ENCODE measurements around the gene PTOV1.

PTOV1 gene

DNA sequence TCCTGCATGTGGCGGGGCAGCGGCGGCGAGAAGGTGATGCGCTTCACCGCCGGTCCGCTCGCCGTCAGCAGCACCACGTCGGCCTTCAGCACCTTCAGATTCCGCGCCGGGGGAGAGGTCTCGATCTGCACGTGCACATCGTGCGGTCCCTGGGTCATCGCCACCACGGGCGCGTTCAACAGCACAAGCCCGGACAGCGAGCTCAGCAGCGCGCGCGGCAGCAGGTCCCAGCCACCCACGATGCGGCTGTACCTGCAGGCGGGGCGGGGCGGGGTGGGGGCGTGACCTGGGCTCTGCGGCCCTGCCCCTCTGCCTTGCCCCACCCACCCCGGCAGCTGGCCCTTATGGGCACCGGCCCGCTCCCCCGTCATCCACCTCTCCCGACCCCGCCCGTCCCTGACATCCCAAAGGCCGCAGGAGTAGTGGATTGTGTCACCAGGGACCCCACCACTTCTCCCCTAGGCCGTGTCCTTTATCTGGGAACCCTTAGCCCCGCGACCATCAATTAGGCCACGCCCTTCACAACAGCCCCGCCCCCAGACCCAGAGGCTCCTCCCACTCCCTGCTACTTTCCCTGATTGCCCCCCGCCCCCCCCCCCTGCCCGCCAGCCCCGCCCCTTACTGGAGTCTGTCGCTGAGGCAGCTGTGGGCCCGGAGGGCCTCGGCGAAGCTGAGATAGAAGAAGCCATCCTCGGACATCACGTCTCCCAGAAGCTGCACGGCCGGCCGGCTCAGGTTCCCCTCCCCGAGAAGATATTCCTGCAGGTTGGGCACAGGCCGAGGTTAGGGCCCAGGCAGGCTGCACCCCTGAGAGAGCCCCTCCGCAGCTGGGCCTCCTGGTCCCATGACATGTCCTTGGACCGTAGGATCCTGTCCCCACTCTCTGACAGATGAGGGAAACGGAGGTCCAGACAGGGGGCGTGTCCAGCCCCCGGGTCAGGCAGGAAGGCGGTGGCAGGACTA, 39.7 kb downstream of the PTOV1 start:
- Histone ChIP-seq H3K4me3 (ENCODE audit: low read depth, low read length) (peak overlapping the region; percentile 32), H3K27ac (ENCODE audit: extremely low read depth, low read depth, low read length) (peak overlapping the region; percentile 17; the same call in 1 of the 2 replicates)
- POLR2A ChIA-PET, result interaction anchor here (0.5 to 3.7 kb wide), 9 partner anchors 9 to 39 kb away, joined by 3 to 27 read pairs (median 4); partner anchors contain the start of genes AKT1S1, ATF5, NUP62 and TBC1D17
- TF ChIP-seq CTCF (tag by site-specific recombination; IDR thresholded peaks at IDR 0.05) (peak; percentile 64), GLIS1 (tag by site-specific recombination; IDR thresholded peaks at IDR 0.05) (peak; percentile 75), ZNF785 (tag by site-specific recombination; IDR thresholded peaks at IDR 0.05) (peak; percentile 85; the same call in 1 of the 2 replicates), KLF10 (tag by site-specific recombination; IDR thresholded peaks at IDR 0.05) (0 out of 2 replicates have a peak, but pooled peaks have one; percentile 40), GLIS2 (tag by site-specific recombination; IDR thresholded peaks at IDR 0.05) (peak; percentile 14; the same call in 1 of the 2 replicates), KLF9 (tag by site-specific recombination; IDR thresholded peaks at IDR 0.05; ENCODE audit: low read depth) (peak; percentile 90), ZNF701 (tag by site-specific recombination; IDR thresholded peaks at IDR 0.05) (no peak), ZNF501 (tag by site-specific recombination; IDR thresholded peaks at IDR 0.05) (peak; percentile 54; the same call in 1 of the 2 replicates), ZNF2 (tag by site-specific recombination; IDR thresholded peaks at IDR 0.05) (peak; percentile 75), PATZ1 (tag by site-specific recombination; IDR thresholded peaks at IDR 0.05) (peak; percentile 32; the same call in 1 of the 2 replicates), SP3 (tag by site-specific recombination; IDR thresholded peaks at IDR 0.05) (peak; percentile 66), ZBTB26 (tag by site-specific recombination; optimal IDR thresholded peaks at IDR 0.05) (peak; percentile 46), ZNF169 (tag by site-specific recombination; IDR thresholded peaks at IDR 0.05) (no peak), TCF7L2 (IDR thresholded peaks at IDR 0.05; ENCODE audit: borderline replicate concordance, low read depth, low read length) (no peak), SETDB1 (IDR thresholded peaks at IDR 0.05; ENCODE audit: insufficient read length, low read length) (peak; percentile 1), ZNF155 (tag by site-specific recombination; IDR thresholded peaks at IDR 0.05) (no peak), ZNF341 (tag by site-specific recombination; IDR thresholded peaks at IDR 0.05; ENCODE audit: low read depth) (peak; percentile 35; the same call in 1 of the 2 replicates), SP7 (tag by site-specific recombination; IDR thresholded peaks at IDR 0.05) (0 out of 2 replicates have a peak, but pooled peaks have one; percentile 32), REST (tag by site-specific recombination; IDR thresholded peaks at IDR 0.05) (no peak), KLF16 (tag by site-specific recombination; IDR thresholded peaks at IDR 0.05) (peak; percentile 67; the same call in 1 of the 2 replicates), ZNF391 (tag by site-specific recombination; IDR thresholded peaks at IDR 0.05; ENCODE audit: borderline replicate concordance, low read depth) (no peak), ZNF366 (tag by site-specific recombination; conservative IDR thresholded peaks at IDR 0.05) (no peak), KLF8 (tag by site-specific recombination; IDR thresholded peaks at IDR 0.05) (peak; percentile 95), ZFHX2 (tag by site-specific recombination; conservative IDR thresholded peaks at IDR 0.05) (peak; percentile 57; the same call in 1 of the 2 replicates)
- TF ChIP-seq, protein P1, sequence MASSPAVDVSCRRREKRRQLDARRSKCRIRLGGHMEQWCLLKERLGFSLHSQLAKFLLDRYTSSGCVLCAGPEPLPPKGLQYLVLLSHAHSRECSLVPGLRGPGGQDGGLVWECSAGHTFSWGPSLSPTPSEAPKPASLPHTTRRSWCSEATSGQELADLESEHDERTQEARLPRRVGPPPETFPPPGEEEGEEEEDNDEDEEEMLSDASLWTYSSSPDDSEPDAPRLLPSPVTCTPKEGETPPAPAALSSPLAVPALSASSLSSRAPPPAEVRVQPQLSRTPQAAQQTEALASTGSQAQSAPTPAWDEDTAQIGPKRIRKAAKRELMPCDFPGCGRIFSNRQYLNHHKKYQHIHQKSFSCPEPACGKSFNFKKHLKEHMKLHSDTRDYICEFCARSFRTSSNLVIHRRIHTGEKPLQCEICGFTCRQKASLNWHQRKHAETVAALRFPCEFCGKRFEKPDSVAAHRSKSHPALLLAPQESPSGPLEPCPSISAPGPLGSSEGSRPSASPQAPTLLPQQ (tag by site-specific recombination; IDR thresholded peaks at IDR 0.05), result peak; percentile 89
- TF ChIP-seq, protein P2, sequence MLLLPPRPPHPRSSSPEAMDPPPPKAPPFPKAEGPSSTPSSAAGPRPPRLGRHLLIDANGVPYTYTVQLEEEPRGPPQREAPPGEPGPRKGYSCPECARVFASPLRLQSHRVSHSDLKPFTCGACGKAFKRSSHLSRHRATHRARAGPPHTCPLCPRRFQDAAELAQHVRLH (tag by site-specific recombination; IDR thresholded peaks at IDR 0.05), result peak; percentile 45; the same call in 1 of the 2 replicates

More for the DNA sequence above, 39.7 kb downstream of the PTOV1 start:
- Histone ChIP-seq H3K4me1 (ENCODE audit: control insufficient read depth, insufficient read depth, low read length) (no peaks in the 10 kb centered on the region), H3K9me3 (ENCODE audit: control insufficient read depth, insufficient read depth, low read depth, low read length) (no peaks in the 10 kb centered on the region), H3K36me3 (ENCODE audit: control insufficient read depth in 2 of 2, insufficient read depth in 1 of 2, low read length in 2 of 2) (peaks cover 0 to 2% of the 10 kb centered on the region in 2 experiments; a peak in 1 of 3 replicates)
- CTCF ChIA-PET, result interaction anchor here (0.5 to 1.2 kb wide), 6 partner anchors 9 to 152 kb away, joined by 3 to 10 read pairs (median 4); no protein-coding TSS in a partner anchor

All from HEK293 (cell line).